GM12865 (cell line): ENCODE results near the gene IQCB1.
"Not testable (repeated sequence)": the region's sequence is repeated elsewhere in the genome, so short reads cannot be mapped to it uniquely, and the experiment has no call there.

Experiments used
- DNase-seq: peaks from one replicate; pipeline ENCODE4 v3.0.0; 2010; ENCODE audit warnings: low read depth
- H3K4me3 ChIP-seq: 2 replicates; pipeline ENCODE4 v1.5.1; 2011; ENCODE audit warnings: mild to moderate bottlenecking, low read depth, low read length, control low read depth
- TF ChIP-seq, protein P1 (sequence below): IDR thresholded peaks from 2 replicates; pipeline ENCODE4 v1.5.1; 2011; ENCODE audit warnings: low read length, control low read depth, low read depth, inconsistent platforms; ENCODE audit not compliant: insufficient read depth; ENCODE audit errors: missing control alignments

IQCB1 gene

DNA sequence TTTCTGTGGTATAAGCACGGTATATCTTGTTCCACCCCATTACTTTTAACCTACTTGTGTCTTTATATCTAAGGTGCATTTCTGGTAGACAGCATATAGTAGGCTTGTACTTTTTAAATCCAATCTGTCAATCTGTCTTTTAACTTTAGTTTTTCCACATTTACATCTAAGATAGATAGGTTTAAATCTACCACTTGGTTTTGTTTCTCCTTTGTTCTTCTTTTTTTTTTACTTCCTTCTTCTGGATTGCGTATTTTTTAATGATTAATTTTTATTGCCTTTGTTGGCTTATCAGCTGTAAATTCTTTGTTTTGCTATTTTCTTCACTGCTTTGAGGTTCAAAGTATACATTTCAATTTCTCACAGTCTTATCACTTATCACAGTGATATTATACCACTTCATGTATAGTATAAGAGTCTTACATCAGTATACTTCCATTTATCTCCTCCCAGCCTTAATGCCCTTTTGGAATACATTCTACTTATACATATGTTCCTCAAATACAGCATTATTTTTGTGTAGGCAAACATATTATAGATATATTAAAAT lies 31.0 kb downstream of the IQCB1 start:
- TF ChIP-seq, protein P1, sequence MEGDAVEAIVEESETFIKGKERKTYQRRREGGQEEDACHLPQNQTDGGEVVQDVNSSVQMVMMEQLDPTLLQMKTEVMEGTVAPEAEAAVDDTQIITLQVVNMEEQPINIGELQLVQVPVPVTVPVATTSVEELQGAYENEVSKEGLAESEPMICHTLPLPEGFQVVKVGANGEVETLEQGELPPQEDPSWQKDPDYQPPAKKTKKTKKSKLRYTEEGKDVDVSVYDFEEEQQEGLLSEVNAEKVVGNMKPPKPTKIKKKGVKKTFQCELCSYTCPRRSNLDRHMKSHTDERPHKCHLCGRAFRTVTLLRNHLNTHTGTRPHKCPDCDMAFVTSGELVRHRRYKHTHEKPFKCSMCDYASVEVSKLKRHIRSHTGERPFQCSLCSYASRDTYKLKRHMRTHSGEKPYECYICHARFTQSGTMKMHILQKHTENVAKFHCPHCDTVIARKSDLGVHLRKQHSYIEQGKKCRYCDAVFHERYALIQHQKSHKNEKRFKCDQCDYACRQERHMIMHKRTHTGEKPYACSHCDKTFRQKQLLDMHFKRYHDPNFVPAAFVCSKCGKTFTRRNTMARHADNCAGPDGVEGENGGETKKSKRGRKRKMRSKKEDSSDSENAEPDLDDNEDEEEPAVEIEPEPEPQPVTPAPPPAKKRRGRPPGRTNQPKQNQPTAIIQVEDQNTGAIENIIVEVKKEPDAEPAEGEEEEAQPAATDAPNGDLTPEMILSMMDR = no peak
- DNase-seq = no peak

DNA sequence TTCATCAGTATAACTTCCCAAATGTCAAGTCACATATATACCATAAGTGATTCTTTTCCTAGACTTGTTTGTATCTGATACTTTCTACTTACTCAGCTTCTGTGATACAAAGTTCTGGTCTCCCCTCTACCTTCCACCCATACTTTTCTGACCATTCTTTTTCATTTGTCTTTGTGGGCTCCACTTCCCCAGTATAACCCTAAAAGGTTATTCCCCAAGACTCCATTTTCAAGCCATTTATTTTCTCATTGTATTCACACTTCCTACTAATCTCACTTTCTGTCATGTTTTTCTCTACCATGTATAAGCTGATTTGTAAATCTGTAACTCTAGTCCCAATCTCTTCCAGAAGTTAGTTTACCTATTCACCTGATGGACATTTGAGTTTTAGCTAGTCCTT lies 34.0 kb downstream of the IQCB1 start:
- DNase-seq = no peak
- no peak overlapping the region for H3K4me3 ChIP-seq
- TF ChIP-seq, protein P1 = no peak

More for the DNA sequence above, 31.0 kb downstream of the IQCB1 start:
- H3K4me3 ChIP-seq = no peak overlapping the region

DNA sequence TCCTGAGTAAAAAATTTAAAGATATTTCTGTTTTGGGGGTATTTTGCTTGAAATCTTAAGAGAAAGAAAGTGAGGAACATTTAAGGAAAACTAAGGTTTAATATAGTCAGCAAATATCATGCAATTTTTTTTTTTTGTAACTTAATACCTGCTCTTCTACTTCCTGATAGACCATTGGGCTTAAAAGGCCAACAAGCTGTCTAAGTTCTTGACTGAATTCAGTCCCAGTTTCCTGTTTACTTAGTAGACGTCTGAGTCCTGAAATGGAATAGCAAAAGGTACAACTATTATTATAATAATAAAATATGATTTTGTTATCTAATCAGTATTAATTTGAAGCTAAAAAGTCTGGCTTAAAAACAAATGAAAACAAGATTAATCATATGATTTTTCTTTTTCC lies 37.9 kb downstream of the IQCB1 start:
- no peak for DNase-seq
- no peak overlapping the region for H3K4me3 ChIP-seq
- TF ChIP-seq, protein P1 = no peak

DNA sequence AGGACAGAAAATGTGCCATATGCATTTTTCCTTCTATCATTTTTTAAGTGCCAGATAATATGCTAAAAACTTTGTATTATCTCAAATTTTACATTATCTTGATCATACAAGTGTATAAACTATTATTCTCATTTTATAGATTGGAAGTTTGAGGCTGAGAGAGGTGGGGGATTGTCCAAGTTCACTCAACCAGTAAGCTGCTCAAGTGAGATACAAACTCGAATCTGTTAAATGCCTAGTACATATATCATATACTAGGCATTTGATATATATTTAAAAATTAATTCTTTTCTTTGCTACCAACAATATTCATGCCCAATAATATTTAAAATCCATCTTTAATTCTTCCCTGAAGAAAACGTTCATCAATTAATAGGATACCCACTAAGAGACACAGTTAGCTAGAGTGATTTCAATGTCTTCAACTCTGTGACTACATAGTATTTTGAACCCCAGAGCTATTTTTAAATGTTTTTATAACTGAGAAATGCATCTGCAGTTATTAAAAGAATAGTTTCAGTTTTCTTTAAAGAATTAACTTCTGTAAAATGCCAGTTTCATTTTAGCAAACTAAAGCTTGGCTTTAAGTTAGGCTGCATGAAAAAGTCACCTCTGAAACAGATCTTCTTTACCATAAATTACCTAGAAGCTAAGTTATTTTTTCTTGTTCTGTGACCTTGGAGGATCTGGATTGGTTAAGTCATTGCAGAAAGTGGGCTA lies 40.4 kb downstream of the IQCB1 start:
- TF ChIP-seq, protein P1 = no peak
- H3K4me3 ChIP-seq = no peak overlapping the region
- peak; percentile 50 for DNase-seq

DNA sequence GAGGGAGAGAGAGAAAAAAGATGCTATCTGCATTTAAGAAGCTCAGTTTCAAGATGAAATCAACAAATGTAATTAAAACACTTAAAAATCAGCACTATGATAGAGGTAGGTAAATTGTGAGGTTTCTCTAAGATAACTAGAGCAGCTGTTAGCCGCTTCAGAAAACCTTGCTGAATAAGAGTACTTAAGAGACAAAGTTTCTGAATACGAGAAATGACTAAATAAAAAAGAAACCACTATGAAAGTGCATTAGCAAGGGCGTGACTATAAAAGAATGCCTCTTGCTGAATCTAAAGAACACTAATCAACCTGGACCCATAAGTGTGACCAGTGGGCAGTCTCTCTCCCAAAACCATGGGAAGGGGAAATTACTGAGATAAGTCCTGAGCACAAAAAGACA lies 41.8 kb downstream of the IQCB1 start:
- TF ChIP-seq, protein P1 = no peak
- no peak overlapping the region for H3K4me3 ChIP-seq
- DNase-seq = peak; percentile 13

DNA sequence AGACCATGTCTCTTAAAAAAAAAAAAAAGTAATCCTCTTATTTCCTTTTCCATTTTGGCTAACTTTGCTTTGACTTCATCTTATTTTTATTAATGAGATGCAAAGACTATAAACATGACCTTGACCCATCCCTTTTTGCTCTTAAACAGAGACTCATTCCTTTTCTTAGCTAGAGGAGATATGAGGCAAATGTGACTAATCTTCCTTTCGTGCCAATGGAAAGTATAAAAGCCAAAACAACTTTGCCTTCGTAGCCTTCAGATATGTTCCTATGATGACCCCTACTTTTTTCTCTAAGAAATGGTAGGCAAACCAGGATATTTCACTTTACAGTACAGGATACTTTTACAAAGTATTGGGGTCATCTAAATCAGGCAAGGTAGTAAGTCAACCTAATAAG lies 48.4 kb downstream of the IQCB1 start:
- no peak for DNase-seq
- H3K4me3 ChIP-seq = no peak overlapping the region
- TF ChIP-seq, protein P1 = no peak

DNA sequence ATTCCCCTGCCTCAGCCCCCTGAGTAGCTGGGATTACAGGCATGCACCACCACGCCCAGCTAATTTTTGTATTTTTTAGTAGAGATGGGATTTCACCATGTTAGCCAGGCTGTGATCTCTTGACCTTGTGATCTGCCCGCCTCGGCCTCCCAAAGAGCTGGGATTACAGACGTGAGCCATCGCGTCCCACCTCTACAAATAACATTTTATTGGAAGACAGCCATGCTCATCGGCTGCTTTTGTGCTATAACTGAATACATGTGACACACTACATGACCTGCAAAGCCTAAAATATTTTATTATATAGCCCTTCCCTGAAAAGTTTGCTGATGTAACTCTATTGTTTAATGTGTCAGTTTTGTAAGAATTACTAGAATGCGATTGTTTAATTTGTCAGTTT lies 52.1 kb downstream of the IQCB1 start:
- H3K4me3 ChIP-seq, DNase-seq: not testable (repeated sequence)
